Fibroblast of lung (primary cell): ENCODE measurements around the gene VSIR.

Source experiments
- EZH2 ChIP-seq: IDR thresholded peaks from 2 replicates; pipeline ENCODE4 v1.5.1; 2012; ENCODE audit warnings: low read length, control low read depth, mild to moderate bottlenecking; ENCODE audit errors: missing control alignments
- TF ChIP-seq, protein P1 (sequence below), 2 donors: IDR thresholded peaks in 1 of 2; conservative IDR thresholded peaks in 1 of 2; 1 replicate in 1 of 2; 2 replicates in 1 of 2; pipeline ENCODE4 v1.5.1; 2011 to 2012; ENCODE audit warnings: low read length in 2 of 2, control low read depth in 1 of 2, inconsistent platforms in 1 of 2, low read depth in 1 of 2, mild to moderate bottlenecking in 1 of 2

DNA sequence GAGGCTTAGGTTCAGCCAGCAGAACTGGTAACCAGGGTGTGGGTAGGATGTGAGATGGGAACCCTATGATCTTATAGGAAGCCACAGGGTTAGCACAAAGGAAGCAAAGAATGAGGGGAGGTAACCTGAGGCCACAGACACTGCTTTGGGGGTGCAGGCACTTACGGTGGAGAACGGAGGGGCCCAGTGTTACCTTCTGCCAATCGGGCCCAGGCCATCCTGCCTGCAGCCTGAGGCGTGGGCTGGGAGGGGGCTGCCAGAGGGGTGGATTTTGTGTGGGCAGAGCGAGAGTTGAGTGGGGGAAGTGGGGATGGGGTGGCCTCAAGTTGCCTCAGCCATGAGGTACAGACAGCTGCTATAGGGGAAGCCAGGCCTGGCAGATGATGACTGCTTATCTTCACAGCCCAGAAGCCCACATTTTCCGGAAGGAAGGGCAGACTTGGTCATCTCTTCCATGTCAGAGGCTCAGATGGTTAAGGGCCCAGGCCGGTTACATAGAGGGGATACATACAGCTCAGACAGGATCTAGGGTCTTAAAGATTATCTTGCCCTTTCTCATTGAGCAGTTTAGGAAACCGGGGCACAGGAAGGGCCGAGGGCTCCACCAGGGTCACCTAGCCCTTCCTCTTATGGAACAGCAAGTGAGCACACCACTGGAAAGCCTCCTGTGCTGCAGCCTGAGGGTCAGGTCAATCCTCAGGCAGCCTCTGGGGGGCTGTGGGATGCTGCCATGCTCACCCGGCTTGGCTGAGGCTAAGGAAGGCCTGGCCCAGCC is 24.4 kb upstream of the VSIR start:
- TF ChIP-seq, protein P1, sequence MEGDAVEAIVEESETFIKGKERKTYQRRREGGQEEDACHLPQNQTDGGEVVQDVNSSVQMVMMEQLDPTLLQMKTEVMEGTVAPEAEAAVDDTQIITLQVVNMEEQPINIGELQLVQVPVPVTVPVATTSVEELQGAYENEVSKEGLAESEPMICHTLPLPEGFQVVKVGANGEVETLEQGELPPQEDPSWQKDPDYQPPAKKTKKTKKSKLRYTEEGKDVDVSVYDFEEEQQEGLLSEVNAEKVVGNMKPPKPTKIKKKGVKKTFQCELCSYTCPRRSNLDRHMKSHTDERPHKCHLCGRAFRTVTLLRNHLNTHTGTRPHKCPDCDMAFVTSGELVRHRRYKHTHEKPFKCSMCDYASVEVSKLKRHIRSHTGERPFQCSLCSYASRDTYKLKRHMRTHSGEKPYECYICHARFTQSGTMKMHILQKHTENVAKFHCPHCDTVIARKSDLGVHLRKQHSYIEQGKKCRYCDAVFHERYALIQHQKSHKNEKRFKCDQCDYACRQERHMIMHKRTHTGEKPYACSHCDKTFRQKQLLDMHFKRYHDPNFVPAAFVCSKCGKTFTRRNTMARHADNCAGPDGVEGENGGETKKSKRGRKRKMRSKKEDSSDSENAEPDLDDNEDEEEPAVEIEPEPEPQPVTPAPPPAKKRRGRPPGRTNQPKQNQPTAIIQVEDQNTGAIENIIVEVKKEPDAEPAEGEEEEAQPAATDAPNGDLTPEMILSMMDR (conservative IDR thresholded peaks at IDR 0.05 in 1 of 2, IDR thresholded peaks at IDR 0.05 in 1 of 2; ENCODE audit: low read depth in 1 of 2, low read length in 2 of 2) = no peak
- TF ChIP-seq EZH2 = no peak
